ENCODE data around the gene AGPAT3.

The AGPAT3 gene

DNA sequence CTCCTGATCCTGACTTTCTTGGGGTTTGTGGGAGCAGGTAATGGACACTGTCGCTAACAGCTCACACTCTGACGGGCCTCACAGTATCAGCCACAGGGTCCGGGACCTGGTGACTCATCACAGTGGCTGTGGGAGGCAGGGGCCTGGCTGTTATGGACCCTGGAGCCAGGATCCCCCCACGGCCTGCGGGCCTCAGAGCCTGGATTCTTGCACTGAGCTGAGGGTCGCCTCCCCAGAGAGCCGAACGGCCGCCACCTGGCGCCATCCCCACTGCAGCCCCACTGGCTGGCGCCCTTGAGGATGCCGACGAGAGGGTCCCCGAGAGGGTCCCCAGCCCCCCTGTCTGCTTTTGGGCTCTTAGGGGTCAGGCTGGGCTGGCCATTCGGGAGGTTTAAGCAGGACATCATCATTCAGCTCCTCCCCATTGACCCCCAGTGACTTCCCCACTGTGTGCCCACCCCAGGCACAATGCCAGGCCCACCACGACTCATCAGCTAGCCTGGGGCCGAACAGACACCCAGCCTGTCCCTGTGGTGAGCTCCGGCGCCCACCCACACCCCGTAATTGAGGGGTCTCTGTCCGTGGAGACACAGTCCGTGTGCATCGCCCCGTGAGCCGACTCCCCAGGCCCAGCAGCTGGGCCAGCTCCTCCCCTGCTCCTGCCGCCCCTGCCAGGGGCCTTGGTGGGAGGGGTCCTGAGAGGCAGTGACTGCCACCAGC lies 116.3 kb downstream of the AGPAT3 start:
- Histone ChIP-seq H3K27me3 (replicated peaks; ENCODE audit: control insufficient read depth, insufficient read depth, low read length) (no peaks in the 10 kb centered on the region), H3K4me3 (replicated peaks; ENCODE audit: low read depth, low read length) (no peak overlapping the region), H3K36me3 (ENCODE audit: control insufficient read depth, insufficient read depth, low read length) (peaks cover 22% of the 10 kb centered on the region)
- DNase-seq (ENCODE audit: extremely low read depth, insufficient read length): no peak
- TF ChIP-seq, protein P1, sequence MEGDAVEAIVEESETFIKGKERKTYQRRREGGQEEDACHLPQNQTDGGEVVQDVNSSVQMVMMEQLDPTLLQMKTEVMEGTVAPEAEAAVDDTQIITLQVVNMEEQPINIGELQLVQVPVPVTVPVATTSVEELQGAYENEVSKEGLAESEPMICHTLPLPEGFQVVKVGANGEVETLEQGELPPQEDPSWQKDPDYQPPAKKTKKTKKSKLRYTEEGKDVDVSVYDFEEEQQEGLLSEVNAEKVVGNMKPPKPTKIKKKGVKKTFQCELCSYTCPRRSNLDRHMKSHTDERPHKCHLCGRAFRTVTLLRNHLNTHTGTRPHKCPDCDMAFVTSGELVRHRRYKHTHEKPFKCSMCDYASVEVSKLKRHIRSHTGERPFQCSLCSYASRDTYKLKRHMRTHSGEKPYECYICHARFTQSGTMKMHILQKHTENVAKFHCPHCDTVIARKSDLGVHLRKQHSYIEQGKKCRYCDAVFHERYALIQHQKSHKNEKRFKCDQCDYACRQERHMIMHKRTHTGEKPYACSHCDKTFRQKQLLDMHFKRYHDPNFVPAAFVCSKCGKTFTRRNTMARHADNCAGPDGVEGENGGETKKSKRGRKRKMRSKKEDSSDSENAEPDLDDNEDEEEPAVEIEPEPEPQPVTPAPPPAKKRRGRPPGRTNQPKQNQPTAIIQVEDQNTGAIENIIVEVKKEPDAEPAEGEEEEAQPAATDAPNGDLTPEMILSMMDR (IDR thresholded peaks at IDR 0.05; ENCODE audit: insufficient read depth, low read length, poor library complexity, severe bottlenecking): no peak

DNA sequence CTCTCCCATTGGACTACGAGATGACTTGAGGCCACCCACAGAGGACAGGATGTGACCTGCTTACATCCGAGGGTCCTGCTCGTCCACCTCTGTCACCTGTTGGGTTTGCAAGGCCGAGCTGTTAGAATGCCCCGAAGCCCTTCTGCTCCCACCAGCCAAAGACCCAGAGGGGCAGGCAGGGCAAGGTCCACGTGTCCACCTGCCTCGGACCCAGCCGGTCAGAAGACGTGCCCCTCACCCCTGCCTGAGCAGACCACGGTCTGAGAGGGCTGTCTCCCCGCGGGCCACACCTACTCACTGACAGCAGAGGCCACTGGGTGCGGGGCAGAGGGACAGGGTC lies 116.8 kb downstream of the AGPAT3 start:
- H3K27me3 ChIP-seq (replicated peaks; ENCODE audit: control insufficient read depth, insufficient read depth, low read length): no peaks in the 10 kb centered on the region
- DNase-seq (ENCODE audit: extremely low read depth, insufficient read length): no peak
- TF ChIP-seq, protein P1 (IDR thresholded peaks at IDR 0.05; ENCODE audit: insufficient read depth, low read length, poor library complexity, severe bottlenecking): no peak
- no peak overlapping the region for H3K4me3 ChIP-seq (replicated peaks; ENCODE audit: low read depth, low read length)
- H3K36me3 ChIP-seq (ENCODE audit: control insufficient read depth, insufficient read depth, low read length): peaks cover 22% of the 10 kb centered on the region

DNA sequence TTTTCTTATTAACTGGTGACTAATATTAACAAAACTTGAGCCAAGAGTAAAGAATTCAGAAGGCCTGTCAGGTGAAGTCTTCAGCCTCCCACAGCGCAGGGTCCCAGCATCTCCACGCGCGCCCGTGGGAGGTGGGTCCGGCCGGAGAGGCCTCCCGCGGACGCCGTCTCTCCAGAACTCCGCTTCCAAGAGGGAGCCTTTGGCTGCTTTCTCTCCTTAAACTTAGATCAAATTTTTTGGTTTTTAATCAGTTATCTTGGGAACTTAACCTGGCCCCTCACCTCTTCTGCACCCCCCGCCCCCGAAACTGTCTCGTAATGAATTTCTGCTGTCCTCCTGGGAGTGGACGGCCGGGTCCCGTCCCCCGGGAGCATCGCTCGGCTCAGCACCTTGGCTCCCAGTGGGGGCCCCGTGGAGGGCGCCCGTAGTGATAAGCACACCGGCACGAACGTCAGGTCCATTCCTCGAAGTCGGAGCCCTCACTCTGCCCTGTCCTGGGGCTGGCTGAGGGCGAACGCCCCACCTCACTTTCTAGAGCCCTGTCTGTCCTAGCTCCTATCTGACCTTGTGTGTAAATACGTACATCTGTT lies 117.6 kb downstream of the AGPAT3 start:
- TF ChIP-seq, protein P1 (IDR thresholded peaks at IDR 0.05; ENCODE audit: insufficient read depth, low read length, poor library complexity, severe bottlenecking): no peak
- DNase-seq (ENCODE audit: extremely low read depth, insufficient read length): no peak
- no peak overlapping the region for H3K4me3 ChIP-seq (replicated peaks; ENCODE audit: low read depth, low read length)
- H3K27me3 ChIP-seq (replicated peaks; ENCODE audit: control insufficient read depth, insufficient read depth, low read length): no peaks in the 10 kb centered on the region
- H3K36me3 ChIP-seq (ENCODE audit: control insufficient read depth, insufficient read depth, low read length): peaks cover 22% of the 10 kb centered on the region

DNA sequence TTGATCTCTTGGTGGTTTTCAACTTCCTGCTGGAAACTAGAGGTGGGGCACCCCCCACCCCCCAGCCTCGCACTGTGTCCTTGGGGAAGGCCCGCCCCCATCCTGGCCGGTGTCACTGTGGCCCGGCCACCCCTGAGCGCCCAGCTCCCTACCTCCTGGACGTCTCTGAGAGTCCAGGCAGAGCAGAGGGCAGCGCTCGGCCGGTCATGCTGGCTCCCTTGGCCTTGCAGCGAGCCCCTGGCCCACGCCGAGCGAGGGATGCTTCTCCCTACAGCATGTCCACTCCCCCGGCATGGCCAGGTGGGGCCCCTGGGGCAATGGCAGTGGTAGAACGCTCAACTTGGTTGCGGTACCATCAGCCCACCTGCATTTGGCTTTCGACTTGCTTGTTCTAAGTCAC lies 118.4 kb downstream of the AGPAT3 start:
- TF ChIP-seq, protein P1 (IDR thresholded peaks at IDR 0.05; ENCODE audit: insufficient read depth, low read length, poor library complexity, severe bottlenecking): no peak
- H3K36me3 ChIP-seq (ENCODE audit: control insufficient read depth, insufficient read depth, low read length): peaks cover 20% of the 10 kb centered on the region
- no peak overlapping the region for H3K4me3 ChIP-seq (replicated peaks; ENCODE audit: low read depth, low read length)
- no peak for DNase-seq (ENCODE audit: extremely low read depth, insufficient read length)
- H3K27me3 ChIP-seq (replicated peaks; ENCODE audit: control insufficient read depth, insufficient read depth, low read length): no peaks in the 10 kb centered on the region

DNA sequence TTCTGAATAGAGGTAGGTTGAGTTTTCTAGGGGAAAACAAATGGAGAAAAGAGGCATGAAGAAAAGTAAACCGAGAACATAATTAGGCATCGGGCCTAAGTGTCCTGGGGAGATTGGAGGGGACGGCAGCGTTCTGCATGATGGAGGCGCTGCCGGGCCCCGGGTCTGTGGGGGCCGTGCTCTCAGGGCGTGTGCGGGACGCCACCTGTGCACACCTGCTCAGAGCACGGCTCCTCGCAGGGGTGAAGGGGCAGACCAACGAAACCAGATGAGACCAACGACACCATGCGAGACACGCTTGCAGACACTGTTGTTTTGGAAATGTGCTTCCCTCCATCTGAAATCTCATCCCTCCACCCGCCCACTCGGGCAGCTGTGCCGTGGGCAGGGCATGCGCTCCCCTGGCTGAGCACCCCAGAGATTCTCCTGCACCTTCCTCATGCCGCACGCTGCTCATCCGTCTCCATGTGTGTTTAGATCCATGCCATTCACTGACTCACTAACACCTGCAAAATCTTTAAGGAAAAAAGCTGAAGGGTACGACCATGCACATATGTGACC lies 118.9 kb downstream of the AGPAT3 start:
- DNase-seq (ENCODE audit: extremely low read depth, insufficient read length): no peak
- Histone ChIP-seq H3K4me3 (replicated peaks; ENCODE audit: low read depth, low read length) (no peak overlapping the region), H3K36me3 (ENCODE audit: control insufficient read depth, insufficient read depth, low read length) (peaks cover 20% of the 10 kb centered on the region), H3K27me3 (replicated peaks; ENCODE audit: control insufficient read depth, insufficient read depth, low read length) (no peaks in the 10 kb centered on the region)
- TF ChIP-seq, protein P1 (IDR thresholded peaks at IDR 0.05; ENCODE audit: insufficient read depth, low read length, poor library complexity, severe bottlenecking): no peak

Data from GM06990 (cell line).